ENCODE results near the gene BRPF1.

Gene BRPF1

GRCh38 chr3:9731206-9732079, at the start of gene BRPF1:
Gene BRPF1, plus strand, starts transcription at chr3:9731735. Its CDS starts 2,406 bp downstream, at chr3:9734141.
- DNase-seq = peak; percentile 99

GRCh38 chr3:9682096-9682495, 49.4 kb upstream of the BRPF1 start:
- no peak for DNase-seq

- DNase-seq = no peak
Observed at GRCh38 chr3:9683426-9683825, 48.1 kb upstream of the BRPF1 start.

DNA sequence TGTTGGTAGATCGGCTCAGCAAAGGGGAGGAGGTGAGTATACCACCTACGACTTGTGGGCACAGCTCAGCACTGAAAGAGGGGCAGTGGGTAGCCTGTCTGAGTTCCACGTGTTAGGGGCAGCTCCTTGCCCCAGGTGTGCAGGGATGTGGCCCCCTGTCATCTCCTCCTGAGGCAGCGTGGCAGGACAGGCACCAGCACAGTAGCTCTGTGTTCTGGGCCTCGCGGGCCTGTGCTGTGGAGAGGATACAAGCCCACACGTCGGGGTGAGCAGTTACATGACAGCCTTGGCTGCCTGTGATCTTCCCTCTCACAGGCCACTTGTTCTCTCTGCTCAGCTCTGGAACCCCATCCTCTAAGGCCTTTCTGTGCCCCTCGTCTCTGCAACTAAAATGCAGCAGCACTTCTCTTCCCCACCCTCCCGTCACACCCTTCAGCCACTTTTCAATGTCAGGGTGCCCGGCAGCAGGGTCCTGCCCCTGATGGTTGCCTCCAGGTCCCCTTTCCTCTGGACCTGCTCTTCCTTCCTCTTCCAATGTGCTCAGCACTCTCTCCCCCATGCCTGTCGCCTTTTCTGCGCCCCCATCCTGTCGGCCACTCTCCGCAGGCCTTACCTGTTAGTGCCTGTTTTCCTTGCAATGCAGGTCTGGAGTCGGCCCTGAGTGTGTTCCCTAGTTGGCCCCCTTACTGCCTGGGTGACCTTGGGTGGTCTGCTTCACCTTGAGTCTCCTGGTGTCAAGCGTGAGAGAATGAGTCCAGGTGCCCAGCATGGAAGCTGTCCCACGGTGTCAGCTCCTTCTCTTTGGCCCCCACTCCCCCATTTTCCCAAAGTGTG, 46.1 kb upstream of the BRPF1 start:
- DNase-seq = no peak

DNA sequence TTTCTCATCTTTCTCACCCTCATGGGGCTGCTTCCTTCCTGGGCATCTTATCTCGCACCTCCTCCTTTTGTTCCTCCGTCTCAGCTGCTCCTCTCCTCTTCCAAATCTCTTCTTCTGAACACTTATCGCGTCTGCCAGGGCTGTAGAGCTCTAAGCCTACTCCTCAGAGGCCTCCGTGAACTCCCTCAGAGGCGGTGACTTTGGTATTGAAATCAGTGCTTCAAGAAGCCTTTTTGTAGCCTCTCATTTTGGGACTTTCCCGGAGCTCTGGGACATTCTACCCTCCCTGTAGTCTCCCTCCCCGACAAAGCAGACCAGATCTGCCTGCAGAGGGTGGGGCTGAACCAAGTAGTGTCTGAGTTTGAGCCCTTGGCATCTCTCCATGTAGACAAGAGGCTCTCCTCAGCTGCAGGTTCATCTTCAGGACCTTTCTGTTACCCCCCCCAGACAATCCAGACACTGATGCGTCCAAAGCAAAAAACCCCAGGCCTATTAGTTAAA, 45.4 kb upstream of the BRPF1 start:
- no peak for DNase-seq

- no peak for DNase-seq
Observed at GRCh38 chr3:9686703-9687102, 44.8 kb upstream of the BRPF1 start.

DNA sequence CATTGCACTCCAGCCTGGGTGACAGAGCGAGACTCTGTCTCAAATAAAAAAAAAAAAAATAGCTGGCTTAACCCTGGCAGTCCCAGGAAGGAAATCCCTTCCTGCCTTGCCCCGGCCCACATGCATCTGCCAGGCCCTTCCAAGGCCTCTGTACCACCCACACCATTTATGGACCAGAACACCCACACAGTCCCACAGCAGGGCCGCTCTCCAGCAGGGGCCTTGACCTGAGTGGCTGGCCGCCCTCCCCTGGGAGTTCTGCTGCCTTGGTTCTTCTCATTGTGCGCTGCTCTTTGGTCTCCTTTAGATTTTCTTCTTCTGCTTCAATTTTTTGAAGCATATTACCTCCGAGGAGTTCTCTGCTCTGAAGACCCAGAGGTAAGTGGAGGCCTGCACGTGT, 44.0 kb upstream of the BRPF1 start:
- DNase-seq = no peak

- DNase-seq = no peak
Observed at GRCh38 chr3:9688961-9689360, 42.6 kb upstream of the BRPF1 start.

- no peak for DNase-seq
Observed at GRCh38 chr3:9689757-9690156, 41.8 kb upstream of the BRPF1 start.

DNA sequence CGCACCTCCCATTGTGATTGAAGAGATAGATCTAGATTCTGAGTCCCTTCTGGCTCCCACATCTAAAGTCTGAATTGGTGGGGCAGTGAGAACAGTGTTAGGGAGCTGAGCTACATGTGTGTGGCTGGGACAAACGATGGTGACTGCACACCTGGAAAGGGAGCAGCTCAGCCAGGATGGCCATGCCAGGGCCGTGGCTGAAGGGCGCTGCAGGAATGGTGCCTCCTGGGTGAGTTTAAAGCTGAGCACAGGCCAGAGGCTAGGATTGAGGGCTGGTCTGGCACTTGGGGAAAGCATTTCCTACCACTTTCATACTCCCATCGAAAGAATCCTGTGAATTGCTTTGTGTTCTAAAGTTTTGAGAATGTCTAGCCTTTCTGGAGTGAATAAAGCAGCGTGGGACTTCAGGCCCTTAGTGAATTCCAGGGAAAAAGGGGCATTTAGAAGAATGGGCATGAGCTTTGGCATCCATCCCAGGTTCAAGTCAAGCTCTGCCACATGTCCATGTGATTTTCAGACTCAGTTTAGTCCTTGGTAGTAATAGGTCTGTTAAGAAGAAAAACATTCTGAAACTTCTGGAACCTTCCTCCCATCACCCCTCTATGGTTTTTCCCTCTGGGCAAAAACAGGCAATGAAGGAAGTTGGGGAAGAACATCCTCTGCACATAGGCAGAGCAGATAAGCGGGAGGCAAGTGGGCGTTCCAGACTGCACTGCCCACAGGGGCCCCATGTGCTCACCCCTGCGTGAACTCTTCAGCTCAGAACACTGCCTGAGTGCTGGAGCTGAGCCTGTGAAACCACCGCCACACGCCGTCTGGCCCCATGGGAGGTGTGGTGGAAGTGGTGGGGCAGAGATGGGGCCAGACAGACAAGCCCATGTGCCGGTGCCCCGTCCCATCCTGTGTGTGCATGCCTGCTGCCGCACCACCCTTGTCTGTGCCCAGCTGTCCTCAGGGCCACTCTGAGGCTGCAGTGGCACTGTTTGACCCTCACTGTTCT, 40.8 kb upstream of the BRPF1 start:
- DNase-seq = no peak

- DNase-seq = no peak
Observed at GRCh38 chr3:9691636-9692035, 39.9 kb upstream of the BRPF1 start.

DNA sequence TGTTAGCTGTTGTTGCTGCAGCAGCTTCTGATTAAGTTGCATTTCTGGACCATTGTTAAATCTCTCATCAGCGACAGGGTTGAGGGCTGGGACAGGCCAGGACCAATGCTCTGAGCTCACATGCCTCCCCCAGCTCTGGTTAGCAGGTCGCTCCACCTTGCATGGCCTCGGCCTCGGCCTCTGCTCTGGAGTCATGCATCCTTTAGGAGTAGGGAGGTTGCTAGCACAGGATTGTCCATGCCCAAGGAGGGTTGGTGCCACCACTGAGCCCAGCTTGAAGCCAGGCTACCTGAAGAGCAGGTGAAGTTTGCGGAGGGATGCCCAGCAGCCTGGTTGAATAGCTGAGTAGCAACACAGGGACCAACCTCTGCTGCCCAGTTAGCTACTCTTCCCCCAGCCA, 39.1 kb upstream of the BRPF1 start:
- DNase-seq = no peak

DNA sequence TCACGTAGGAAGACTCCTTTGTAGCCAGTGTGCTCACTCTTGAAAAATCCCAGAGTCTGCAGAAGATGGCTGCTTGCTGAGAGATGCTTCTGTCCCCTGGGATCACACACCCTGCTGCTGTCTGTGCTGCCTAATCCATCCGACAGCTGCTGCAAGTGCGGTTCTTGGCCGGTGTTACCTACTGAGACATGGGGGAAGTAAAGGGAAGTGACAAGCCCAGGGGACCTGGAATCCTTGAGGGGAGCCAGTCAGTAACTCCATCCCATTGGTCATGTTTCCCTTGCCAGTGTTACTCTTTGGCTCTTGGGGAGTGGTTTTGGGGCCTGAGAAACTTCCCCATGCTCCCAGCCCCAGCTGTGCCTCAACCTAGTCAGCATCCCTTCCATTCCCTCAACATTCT, 36.2 kb upstream of the BRPF1 start:
- DNase-seq = no peak

- no peak for DNase-seq
Observed at GRCh38 chr3:9695746-9696145, 35.8 kb upstream of the BRPF1 start.

GRCh38 chr3:9696480-9697220, 34.9 kb upstream of the BRPF1 start:
- DNase-seq = no peak

DNA sequence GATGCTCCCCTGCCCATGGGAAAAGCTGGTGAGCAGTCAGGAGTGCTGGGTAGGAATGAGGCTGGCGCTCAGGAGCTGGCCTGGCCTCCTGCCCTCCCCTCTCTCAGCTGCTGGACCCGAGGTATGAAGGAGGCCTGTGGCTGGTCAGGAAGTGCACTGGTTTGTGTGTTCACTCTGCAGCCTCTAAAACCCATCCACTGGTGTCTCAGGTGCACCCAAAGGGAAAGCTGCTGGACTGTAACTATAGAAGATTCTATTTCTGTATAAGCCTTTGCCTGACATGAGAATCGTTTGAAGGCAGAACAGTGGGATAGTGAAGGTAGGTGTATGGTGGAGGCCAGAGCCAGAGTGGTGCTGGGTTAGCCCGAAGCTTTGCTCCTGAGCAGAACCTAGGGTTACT, 33.6 kb upstream of the BRPF1 start:
- DNase-seq = no peak

- DNase-seq = no peak
Observed at GRCh38 chr3:9698293-9698692, 33.2 kb upstream of the BRPF1 start.

GRCh38 chr3:9700536-9700935, 31.0 kb upstream of the BRPF1 start:
- DNase-seq = no peak

DNA sequence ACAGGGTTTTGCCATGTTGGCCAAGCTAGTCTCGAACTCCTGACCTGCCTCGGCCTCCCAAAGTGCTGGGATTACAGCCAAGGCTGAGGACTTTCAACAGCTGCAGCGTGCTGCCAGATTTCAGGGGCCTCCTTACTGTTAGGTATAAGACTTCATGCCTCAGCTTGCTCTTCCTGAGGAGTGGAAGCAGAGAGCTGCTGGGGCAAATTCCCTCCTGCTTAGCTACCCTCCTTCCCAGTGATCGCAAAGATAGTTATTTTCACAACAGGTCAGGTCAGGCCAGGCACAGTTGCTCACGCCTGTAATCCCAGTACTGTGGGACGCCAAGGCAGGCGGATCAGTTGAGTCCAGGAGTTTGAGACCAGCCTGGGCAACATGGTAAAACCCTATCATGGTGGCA, 30.5 kb upstream of the BRPF1 start:
- no peak for DNase-seq

DNA sequence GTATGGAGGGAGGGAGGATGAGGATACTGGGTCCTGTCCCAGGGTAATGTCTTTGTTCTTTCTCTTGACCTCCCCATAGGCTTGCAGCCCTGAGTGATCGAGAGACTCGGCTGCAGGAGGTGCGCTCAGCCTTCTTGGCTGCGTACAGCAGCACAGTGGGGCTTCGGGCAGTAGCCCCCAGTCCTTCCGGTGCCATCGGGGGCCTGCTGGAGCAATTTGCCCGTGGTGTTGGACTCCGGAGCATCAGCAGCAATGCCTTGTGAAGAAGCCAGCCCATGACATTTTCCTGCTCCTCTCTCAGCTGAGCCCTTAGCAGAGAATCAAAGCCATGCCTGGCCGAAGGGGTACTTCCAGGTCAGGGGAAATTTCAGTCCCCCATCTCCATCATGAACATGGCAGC, 29.8 kb upstream of the BRPF1 start:
- DNase-seq = no peak

DNA sequence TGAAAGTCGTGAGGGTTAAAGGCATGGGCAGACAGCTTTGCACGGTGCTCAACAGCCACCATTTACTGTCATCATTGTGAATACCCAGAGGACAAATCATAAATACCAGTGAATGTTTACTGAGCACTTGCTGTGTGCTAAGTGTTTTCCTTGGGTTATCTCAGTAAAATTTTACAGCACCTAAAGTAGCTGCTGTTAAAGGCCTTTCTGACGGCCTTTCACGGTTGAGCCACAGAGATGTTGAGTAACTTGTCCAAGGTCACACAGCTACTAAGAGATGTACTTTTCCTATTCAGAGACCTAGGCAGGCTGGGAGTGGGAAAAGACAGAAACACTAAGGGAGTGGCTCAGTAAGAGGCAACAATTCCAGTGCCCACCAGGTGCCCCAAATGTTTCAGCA, 28.3 kb upstream of the BRPF1 start:
- no peak for DNase-seq
